Myocyte (in vitro differentiated cells): Measurements from ENCODE around the gene ATP2B2. TPM values are rescaled to one million over a fixed set of nuclear protein-coding genes. Genes with fewer than 3 reads are reported as not detected.

Experiments
- DNase-seq: peaks from one replicate; pipeline ENCODE4 v3.0.0-alpha.2; 2012; ENCODE audit warnings: low read depth
- total RNA-seq: library from RNA; depleted of rRNA; stranded (reverse); fragments of >200 nt; gene quantifications from 2 replicates; pipeline ENCODE4 v1.2.3, GENCODE V29; 2014

Gene ATP2B2
- total RNA-seq, 1 donor from 2014 or later = 0.24 TPM

DNA sequence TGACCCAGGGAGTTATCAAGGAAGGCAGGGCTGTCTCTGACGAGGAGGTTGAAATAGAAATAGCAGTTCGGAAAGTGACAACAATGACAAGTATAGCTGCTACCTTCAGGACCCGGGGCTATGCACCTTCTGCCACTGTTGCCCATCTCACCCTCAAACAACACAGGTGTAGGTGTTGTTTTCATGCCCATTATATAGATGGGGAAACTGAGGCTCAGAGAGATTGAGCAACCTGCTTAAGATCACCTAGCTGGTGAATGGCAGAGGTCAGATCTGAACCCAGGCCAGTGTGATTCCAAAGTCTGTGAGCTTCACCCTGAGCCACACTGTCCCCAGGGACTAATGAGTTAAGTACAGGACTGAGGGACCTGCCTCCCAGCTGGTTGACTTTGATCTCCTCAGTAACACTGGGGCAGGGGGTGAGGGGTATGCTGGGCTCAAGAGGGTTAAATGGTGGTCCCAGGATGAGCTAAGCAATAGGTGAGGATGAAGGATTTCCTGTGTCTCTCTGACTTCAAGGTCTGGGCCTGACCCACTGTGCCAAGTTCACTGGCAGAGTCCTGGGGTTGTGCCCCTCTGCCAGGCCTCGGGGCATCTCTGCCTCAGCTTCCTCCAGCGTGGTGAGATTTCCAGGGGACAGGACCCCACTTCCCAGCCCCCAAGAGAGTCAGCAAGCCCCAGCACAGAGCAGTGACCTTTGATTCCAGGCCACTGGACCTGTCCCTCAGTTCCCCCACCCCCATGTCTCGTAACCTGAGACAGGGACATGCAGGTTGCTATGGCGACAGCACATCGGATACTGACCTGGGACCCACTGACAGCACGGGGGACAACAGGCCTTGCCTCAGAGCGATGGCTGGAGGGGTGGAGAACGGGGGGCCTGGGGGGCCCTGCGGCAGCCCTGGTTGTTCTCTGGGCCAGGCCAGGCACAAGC is 35.0 kb downstream of the ATP2B2 start:
- no peak for DNase-seq

DNA sequence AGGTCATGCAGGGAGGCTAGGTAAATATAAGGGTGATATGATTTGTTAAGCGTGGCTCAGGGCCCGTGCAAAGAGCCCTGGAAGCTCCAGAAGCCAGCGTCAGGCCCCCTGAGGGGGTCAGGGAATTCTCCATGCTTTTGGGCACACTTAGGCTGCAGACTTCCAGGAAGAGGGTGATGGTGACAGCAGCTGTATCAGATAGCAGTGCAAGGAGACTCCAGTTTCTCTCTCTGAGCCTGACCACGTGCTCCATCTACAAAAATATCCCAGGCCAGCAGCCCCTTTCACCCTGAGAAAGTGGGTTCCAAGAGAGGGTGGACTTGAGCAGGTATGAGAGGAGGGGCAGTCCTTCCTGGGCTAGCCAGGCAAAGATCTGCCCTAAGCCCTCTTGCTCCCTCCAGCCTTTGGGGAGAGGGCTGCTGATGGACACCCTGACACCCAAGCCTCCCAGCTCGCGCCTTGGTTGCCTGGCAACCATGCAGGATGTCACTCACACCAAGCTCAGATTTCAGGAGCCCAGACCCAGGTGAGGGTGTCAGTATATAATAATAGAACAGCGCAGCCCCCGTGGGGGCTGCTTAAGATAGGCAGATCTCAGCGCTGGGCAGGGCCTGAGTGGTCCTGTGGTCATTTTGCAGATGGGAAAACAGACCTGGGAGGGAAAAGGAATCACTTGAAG is 35.8 kb downstream of the ATP2B2 start:
- DNase-seq = peak; percentile 20

DNA sequence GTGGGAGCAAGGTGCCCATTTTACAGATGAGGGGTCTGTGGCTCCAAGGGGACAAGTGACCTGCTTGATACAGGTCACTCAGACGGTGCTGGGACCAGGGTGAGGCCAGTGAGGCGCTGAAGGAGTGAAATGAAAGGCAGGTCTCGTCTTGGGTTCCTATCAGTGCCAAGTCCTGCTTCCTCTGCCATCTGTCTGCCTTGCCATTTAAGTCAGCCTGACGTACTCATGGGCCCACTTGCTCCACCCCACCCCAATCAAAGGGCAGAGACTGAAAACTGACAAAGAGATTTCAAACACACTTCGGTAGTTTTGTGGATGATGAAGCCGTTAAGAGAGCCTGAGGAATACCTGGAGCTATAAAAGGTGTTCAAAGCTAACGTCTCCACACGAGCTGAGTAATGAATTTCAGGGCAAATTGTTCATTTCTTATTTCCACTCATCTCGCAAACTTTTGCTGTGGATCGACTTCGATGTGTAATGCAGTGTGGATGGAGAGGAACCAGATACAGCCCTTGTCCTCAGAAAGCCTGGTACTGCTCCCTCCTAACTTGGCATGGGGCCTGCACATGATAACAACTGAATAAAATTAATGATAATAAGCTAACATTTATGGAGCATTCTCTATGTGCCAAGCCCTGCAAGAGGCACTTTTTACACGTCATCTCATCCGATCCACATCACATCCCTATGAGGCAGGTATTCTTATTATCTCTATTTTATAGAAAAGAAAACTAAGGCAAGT is 36.6 kb downstream of the ATP2B2 start:
- no peak for DNase-seq

DNA sequence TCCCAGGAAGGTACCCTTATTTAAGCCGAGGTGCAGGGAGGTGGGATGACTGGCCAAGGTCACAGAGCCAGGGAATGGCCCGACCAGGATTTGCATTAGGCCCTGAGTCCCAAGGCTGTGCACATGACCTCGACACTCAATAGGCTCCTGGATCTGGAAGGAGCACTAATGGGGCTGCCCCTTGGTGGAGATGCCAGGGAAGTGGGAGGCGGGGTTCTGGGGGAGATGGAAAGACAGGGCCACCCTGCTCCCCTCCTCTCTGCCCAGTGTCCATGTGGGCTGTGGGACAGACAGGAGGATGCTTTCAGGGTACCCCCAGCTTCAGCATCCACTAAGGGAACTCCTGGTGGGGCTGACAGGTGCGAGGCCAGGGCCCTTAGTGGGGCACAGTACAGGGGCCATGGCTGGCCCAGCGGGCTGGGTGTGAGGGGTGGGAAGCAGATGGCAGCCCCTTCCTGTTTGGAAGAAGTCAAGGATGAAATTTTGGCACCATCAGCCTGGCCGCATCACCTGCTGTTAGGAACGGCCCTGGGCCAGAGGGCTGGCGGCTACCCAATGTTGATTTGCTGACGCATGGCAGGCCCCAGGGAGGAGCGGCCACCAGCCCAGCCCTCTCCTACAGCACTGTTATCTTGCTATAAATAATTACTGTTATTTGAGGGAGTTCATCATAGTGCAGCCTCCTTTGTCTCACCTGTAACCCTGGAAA is 37.3 kb downstream of the ATP2B2 start:
- DNase-seq = peak; percentile 72

DNA sequence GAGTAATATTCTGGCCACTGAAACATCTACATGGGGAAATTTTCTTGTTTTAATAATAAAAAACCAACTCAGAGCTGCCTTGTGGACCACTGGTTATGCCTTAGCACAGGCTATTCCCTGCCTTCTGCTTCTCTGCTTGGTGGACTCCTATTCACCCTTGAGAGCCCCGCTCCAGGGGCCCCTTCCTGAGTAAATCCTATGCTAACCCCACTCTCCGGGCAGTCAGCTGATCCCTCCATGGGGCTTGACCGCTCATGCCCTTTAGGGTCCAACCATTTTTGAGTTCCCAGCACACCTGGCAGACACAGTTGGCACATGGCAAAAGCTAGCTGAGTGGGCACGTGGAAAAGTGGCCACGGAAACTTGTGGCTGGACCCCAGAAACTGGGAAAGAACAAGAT is 38.2 kb downstream of the ATP2B2 start:
- DNase-seq = no peak

DNA sequence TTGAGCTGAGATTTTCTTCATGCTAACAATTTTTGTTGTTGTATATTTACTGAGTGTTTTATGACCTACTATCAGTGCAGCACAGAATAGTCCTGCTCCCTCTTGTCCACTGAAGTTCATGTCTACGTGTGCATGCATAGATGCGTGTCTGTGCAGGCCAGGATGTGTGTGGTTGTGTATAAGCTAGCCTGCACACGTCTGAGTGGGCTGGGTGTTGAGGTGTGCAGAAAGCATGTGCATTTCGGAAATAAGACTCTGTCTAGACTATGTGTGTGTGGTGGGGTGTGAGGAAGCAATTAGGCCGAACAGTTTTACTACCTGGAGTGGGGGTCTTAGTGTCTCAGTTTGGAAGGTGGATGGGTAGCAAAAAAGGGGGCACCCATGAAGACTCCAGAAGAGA is 39.2 kb downstream of the ATP2B2 start:
- DNase-seq = no peak

DNA sequence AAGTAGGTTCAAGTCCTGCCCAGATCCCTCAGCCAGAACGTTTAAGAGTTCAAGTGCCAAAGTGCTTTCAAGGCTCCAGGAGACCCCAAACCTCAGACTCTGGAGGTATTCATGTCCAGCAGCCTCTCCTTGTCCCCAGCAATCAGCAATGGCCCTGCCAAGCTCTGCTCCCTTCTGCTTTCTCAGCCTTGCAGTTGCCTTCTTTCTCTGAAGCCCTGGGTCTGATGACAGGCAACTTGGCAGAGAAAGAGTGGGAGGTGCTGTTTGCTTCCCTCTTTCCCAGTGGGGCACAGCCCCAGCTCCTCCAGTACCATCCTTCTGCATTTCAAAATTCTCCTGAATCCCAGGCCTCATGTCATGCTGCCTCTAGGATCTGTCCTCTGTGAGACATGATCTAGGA is 40.2 kb downstream of the ATP2B2 start:
- DNase-seq = no peak

DNA sequence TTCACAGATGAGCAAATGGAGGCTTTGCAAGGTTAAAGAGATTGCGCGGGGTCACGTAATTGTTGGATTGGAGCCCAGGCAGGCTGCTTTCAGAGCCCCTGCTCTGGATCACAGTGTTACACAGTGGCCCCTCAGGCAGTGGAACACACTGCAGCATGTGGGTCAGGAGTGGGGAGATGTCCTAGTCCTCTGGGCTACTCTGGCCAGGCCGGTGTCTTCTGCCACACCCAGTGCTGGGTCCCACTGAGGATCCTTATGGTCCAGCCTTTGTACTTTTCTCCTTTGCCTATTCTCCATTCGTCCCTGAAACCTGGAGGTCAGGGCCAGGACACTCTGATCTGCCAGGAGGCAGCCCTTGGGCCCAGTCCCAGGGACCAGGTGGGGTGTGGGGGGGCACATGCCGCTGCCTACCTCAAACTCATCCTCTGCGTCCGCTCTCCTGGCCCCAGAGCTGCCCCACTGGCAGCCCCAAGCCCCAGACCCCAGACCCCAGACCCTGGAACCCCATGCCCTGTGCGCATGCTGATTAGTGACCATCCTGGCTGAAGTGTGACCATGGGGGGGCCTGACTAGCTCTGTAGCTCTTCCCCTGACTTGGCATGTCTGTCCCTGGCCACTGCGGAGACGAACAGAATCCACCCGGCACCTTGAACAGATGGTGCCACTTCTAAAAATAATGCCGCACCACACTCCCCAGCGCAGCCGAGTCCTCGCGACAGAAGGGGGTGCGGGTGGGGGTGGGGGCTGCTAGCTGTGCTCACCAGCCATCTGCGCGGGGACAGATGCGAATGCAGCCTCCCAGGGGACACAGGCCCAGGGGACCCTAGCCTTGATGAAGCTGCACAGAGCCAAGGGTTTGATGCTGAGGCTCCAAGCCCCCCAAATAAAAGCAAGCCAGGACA is 41.6 kb downstream of the ATP2B2 start:
- peak; percentile 72 for DNase-seq

DNA sequence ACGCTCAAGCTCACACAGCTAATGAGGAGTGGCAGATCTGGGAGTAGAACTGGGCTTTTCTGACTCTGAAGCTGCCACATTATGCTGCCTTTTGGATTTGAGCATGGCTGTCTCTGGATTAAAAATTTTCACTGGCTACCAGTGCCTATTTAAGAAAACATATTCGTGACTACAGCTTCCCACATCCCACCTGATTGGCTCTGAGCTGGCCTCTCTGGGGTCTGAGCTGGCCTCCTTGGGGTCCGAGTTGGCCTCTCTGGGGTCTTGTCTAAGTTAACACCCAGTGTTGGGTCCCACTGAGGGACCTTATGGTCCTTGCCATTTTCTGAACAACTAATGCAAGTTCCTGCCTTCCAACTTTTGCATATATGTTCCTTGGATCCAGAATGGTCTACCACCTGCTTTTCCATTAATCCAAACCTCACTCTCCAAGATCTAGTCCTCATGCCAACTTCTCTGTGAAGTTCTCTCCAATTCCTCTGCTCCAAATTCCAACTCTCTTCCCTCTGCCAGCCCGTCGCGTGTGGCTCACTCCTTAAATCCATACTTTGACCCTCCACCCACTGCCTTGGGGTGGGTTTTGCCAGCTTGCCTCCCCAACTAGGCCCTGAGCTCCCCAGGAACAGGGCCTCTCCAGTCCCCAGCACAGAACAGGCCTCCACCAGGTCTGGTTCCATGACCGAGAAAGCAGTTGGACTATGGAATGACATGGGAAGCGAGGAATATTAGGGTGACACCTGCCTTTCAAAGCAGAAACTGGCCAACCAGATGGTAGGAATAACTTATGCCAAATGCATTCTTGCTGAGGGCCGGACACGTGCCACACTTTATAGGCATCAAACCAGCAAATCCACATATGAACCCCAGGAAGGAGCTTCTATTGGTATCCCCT is 42.5 kb downstream of the ATP2B2 start:
- DNase-seq = no peak

DNA sequence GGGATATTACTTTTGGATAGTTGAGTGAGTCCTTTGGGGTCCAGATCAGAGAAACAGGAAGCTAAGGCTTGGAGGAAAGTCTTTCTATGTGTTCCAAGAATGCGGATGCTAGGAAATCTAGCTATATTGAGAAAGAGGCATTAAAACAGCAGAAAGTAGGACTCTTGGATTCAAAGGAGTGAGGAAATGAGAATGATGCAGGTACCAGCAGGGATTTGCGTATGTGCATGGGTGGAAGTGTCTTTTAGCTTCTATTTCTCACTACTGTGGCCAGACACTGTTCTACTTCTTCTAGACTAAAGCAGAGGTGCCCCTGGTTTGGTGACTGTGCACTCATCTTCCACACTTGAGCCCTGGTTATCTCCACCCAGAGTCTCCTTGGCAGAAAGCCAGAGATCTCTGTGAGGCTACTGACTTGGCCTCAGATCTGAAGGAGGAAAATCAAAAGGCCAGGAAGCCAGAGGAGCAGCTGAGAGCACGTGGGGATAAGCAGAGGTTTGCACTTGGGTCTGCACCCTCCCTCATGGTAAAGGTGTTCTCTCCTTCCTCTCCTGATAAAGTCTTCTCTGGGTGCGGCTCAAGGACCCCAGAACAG is 44.3 kb downstream of the ATP2B2 start:
- DNase-seq = no peak

DNA sequence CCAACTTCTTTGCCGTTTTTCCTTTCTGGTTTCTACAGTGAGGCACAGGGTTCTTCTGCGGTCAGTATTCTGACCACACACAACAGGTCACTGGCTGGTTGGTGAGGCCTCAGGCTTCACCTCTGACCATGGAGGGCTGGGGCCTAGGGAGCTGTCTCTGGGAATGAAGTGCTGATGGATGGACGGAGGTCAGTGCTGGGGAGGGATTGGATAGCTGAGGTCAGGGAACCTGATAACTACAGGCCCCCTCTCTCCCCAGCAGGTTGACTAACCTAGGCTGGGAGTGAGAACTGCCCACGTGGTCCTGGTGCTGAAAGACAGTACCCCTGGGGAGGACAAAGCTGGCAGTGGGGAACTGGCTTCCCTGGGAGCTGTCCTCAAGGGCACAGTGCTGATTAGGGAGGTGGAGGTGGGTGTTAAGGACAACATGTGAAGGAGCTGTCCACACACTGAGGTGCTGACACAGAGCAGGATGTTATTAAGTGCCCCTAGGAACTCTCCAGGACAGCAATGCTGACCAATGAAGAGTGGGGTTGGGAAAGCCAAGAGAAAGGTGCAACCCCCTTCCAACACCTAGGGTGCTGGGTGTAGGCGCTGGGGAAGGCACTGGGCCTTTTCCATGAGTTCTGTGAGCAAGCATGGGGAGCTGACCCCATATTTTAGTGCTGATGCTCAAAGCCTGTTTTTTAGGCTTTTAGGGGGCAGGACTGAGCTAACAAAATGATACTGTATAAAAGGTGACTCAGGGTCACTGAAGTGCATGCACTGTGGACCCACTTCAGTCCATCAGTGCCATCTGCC is 45.2 kb downstream of the ATP2B2 start:
- DNase-seq = peak; percentile 91

DNA sequence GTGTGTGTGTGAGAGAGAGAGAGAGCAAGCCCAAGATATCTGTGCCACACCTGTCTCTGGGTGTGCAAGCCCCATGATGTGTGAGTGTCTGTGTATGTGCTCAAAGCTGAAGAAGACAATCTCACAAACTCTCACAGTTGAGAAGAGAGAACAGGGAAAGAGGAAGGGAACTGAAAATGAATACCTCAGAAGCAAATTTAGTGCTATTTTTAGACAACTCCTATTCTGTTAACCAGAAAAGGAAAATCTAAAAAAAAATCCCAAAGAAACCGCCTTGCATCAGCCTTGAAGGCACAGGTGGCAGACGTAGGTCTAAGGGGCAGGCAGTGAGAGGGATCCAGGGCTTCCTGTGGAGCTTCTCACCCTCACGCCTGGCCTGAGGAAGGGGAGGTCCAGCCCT is 47.8 kb downstream of the ATP2B2 start:
- DNase-seq = no peak

DNA sequence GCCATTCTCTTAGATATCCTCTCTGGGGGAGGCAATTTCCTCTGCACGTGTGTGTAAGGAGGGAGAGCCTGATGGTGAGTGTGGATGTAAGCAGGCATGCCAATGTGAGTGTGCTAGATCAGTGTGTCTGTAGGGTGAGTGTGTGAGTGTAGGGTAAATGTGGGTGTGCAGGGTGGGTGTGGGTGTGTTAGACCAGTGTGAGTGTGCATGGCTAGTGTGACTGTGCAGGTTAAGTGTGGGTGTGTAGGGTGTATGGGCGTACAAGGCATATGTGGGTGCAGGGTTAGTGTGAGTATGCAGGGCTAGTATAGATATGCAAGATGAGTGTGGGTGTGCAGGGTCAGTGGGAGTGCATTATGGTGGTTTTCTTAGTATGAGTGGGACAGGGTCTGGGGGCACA is 48.4 kb downstream of the ATP2B2 start:
- DNase-seq = no peak

DNA sequence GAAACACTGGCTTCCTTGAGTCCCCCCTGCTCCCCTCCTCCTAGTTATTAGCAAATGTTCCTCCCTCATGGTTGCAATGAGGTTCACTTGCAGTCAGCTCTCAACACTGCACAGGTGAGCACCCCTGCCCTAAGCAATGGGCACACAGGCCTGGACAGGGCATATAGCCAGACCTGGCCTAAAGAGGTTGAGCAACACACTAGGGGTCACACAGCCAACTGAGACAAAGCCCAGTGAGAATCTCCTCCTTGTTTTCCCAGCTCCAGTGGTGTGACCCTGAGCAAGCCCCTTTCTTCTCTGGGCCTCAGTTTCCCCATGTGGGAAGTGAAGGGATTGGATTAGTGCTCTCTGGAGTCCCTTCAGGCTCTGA is 49.9 kb downstream of the ATP2B2 start:
- DNase-seq = no peak

DNA sequence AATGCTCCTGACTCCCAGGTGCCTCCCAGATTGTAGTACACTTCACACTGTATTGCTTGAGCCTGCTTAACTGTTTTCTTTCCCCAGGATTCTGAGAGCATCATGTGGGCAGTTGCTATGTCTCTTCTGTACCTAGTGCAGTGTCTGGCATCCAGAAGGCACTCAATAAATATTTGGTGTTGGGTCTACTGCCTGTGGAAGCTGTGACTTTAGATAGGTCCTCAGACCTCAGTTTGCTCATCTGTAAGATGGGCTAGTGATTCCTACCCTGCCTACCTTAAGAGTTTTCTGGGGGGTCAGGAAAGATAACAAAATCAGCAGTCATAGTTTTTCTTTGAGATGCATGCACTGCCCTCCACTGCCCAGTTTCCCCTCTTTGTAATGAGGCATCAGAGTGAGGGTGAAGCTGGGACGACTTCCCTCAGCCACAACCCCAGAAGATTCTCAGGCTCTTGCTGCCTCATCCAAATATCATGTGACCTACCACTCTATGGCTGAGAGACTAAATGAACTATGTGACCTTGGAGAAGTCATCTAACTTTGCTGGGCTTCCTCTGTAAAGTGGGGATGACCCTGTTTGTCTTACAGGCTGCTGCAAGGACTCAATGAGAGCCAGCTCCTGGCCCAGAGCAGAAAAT is 50.4 kb downstream of the ATP2B2 start:
- no peak for DNase-seq

DNA sequence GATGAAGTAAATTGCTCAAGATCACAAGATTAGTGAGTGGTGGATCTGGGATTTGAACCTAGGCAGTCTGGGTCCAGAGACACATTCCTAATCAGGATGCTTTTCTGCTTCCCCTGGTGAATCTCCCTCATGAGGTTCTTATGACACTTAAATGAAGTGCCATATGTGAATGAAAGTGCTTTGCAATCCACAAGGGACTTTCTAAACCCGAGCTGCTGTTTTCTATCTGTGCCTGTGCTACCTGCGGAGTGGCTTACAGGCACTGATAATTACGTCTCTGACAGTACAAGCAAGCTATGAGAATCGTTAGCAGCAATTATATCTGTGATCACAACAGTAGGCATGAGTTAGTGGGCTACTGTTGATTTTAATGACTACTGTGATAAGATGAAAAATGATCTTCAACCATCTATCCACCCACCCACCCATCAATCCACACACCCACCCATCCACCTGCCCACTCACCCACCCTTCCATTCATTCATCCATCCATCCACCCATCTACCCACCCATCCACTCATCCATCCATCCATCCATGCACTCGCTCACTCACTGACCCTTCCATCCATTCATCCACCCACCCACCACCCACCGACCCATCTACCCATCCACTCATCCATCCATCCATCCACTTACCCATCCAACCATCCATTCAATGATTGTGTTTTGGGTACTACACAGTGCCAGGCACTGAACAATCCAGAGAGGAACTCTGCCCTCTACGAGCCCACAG is 51.8 kb downstream of the ATP2B2 start:
- DNase-seq = no peak
